OCI-LY3 (cell line): Measurements from ENCODE around the gene ZNF407.

Experiments used
- CTCF ChIP-seq: fragments of 200-600, 300-600 bp; sonication (generic); IDR thresholded peaks from 2 replicates; pipeline ENCODE4 v1.5.1; 2014; ENCODE audit warnings: antibody characterized with exemption, low read length, low read depth
- EZH2phosphoT487 ChIP-seq: fragments of 200-600 bp; shearing (Covaris generic); IDR thresholded peaks from 2 replicates; pipeline ENCODE4 v1.6.1; 2018; ENCODE audit warnings: antibody characterized with exemption, mixed run types, low read depth

DNA sequence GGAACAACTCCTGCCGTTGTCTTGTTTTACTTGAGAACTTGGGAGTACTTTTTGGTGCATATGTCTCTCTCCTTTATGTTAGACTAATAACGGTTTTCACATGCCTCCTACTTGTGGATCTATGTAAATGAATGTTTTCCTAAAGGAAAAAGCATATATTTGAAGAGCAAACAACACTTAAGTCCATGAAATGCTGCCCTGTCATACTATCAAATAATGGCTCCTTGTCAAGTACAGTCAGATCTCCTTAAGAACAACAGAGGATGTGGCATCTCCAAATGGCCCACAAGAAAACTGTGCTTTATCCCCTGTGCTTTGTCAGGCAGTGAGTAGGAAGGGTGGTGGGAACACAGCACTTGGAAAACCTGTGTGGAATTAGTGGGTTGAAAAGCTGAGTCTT lies 413.0 kb downstream of the ZNF407 start:
- no peak for TF ChIP-seq CTCF
- TF ChIP-seq EZH2phosphoT487, result no peak
